Hepatocyte (in vitro differentiated cells): Measurements from ENCODE around the gene RBCK1. TPM values are rescaled to one million over a fixed set of nuclear protein-coding genes. Genes with fewer than 3 reads are reported as not detected.

Source experiments
- DNase-seq: peaks from one replicate; pipeline ENCODE4 v3.0.0-alpha.2; 2016; ENCODE audit warnings: low spot score
- H2AFZ ChIP-seq: fragments of 200-600 bp; sonication (generic); 2 replicates; pipeline ENCODE4 v1.6.0; 2016; ENCODE audit warnings: antibody characterized with exemption, mild to moderate bottlenecking
- H3K27ac ChIP-seq: fragments of 200-600 bp; sonication (generic); 2 replicates; pipeline ENCODE4 v1.5.1; 2016; ENCODE audit warnings: mild to moderate bottlenecking
- H3K27me3 ChIP-seq: fragments of 200-600 bp; sonication (generic); 2 replicates; pipeline ENCODE4 v1.6.1; 2016
- H3K36me3 ChIP-seq: fragments of 200-600 bp; sonication (generic); replicated peaks from 2 replicates; pipeline ENCODE4 v1.5.1; 2016; ENCODE audit warnings: low read depth; ENCODE audit not compliant: insufficient read depth
- H3K4me1 ChIP-seq: fragments of 200-600 bp; sonication (generic); 2 replicates; pipeline ENCODE4 v1.5.1; 2016; ENCODE audit warnings: mild to moderate bottlenecking, moderate library complexity; ENCODE audit not compliant: insufficient read depth
- H3K4me2 ChIP-seq: fragments of 200-600 bp; sonication (generic); 2 replicates; pipeline ENCODE4 v1.6.0; 2016
- H3K4me3 ChIP-seq: fragments of 200-600 bp; sonication (generic); 2 replicates; pipeline ENCODE4 v1.5.1; 2016; ENCODE audit warnings: mild to moderate bottlenecking
- H3K79me2 ChIP-seq: fragments of 200-600 bp; sonication (generic); 2 replicates; pipeline ENCODE4 v1.6.0; 2017; ENCODE audit warnings: mild to moderate bottlenecking
- H3K9me2 ChIP-seq: fragments of 200-600 bp; sonication (generic); replicated peaks from 2 replicates; pipeline ENCODE4 v1.6.0; 2017; ENCODE audit warnings: mild to moderate bottlenecking; ENCODE audit not compliant: insufficient read depth
- H3K9me3 ChIP-seq: fragments of 200-600 bp; sonication (generic); 2 replicates; pipeline ENCODE4 v1.5.1; 2016; ENCODE audit warnings: low read depth, mild to moderate bottlenecking
- H4K20me1 ChIP-seq: fragments of 200-600 bp; sonication (generic); 2 replicates; pipeline ENCODE4 v1.6.0; 2016; ENCODE audit warnings: mild to moderate bottlenecking; ENCODE audit not compliant: insufficient read depth, poor library complexity, severe bottlenecking
- EZH2 ChIP-seq: fragments of 200-600 bp; sonication (generic); IDR thresholded peaks from 2 replicates; pipeline ENCODE4 v1.6.1; 2016; ENCODE audit warnings: antibody characterized with exemption, mild to moderate bottlenecking, borderline replicate concordance
- EZH2phosphoT487 ChIP-seq: fragments of 200-600 bp; sonication (generic); IDR thresholded peaks from one replicate; pipeline ENCODE4 v1.6.1; 2018; ENCODE audit warnings: antibody characterized with exemption, mild to moderate bottlenecking, low read depth, moderate library complexity; ENCODE audit not compliant: unreplicated experiment, severe bottlenecking
- WGBS: methylation state at CpG from one replicate; pipeline ENCODE4 v1.1.6; 2016; ENCODE audit warnings: low lambda C conversion rate; ENCODE audit errors: missing lambda C conversion rate; 5-methylcytosine and 5-hydroxymethylcytosine counted together
- polyA plus RNA-seq: library from polyadenylated mRNA; unstranded; fragments of >200 nt; fragmentation: Nextera tagmentation; extraction: Ambion mirVana; gene quantifications from 2 replicates; pipeline ENCODE4 v1.2.1, GENCODE V29; 2016
- total RNA-seq: library from RNA; depleted of rRNA; stranded (reverse); fragments of >200 nt; gene quantifications from 2 replicates; pipeline ENCODE4 v1.2.3, GENCODE V29; 2014
- TF ChIP-seq, protein P1 (sequence below): fragments of 200-600 bp; sonication (generic); IDR thresholded peaks from 2 replicates; pipeline ENCODE4 v1.5.1; 2016; ENCODE audit warnings: antibody characterized with exemption, mild to moderate bottlenecking; ENCODE audit not compliant: poor library complexity

The RBCK1 gene
- total and polyA plus RNA-seq, 2 experiments from 2014 or later = 76.4 to 80.8 TPM

DNA sequence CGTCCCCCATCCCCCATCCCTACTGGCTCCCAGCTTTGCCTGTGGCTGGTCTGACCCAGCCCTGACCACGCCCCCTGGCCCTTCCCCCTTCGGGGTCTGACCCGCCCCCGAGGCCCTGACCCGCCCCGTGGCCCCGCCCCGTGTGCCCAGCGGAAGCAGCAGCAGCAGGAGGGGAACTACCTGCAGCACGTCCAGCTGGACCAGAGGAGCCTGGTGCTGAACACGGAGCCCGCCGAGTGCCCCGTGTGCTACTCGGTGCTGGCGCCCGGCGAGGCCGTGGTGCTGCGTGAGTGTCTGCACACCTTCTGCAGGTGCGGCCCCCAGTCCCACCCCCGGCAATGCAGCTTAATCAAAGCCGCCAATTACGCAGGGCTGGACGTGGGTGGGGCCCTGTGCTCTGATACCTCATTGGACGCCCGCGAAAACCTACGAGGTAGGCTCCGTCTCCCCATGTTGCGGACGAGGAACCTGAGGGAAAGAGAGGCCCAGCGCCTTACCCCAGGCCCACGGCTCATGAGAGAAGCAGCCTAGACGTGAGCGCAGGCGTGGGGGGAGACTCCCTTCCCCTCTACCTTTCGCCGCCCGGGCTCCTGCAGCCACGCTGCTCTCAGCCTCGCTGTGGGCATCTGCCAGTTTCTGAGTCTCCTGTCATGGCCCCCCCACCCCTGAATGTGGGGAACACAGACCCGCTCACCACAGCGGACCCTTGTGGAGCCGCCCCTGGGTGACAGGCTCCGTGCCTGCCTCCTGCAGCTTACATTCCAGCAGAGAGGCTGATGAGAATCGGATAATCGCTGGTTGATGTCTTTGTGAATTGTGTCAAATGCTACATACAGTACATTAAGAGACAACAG lies 12.8 kb downstream of the RBCK1 start:
- Histone ChIP-seq H3K27me3 (no peaks in the 10 kb centered on the region), H3K79me2 (no peaks in the 10 kb centered on the region), H3K27ac (no peak overlapping the region), H3K4me2 (no peak overlapping the region), H2AFZ (no peak overlapping the region), H3K36me3 (no peaks in the 10 kb centered on the region), H4K20me1 (no peaks in the 10 kb centered on the region), H3K4me3 (no peak overlapping the region), H3K4me1 (no peaks in the 10 kb centered on the region), H3K9me2 (no peaks in the 10 kb centered on the region), H3K9me3 (no peaks in the 10 kb centered on the region)
- TF ChIP-seq, protein P1, sequence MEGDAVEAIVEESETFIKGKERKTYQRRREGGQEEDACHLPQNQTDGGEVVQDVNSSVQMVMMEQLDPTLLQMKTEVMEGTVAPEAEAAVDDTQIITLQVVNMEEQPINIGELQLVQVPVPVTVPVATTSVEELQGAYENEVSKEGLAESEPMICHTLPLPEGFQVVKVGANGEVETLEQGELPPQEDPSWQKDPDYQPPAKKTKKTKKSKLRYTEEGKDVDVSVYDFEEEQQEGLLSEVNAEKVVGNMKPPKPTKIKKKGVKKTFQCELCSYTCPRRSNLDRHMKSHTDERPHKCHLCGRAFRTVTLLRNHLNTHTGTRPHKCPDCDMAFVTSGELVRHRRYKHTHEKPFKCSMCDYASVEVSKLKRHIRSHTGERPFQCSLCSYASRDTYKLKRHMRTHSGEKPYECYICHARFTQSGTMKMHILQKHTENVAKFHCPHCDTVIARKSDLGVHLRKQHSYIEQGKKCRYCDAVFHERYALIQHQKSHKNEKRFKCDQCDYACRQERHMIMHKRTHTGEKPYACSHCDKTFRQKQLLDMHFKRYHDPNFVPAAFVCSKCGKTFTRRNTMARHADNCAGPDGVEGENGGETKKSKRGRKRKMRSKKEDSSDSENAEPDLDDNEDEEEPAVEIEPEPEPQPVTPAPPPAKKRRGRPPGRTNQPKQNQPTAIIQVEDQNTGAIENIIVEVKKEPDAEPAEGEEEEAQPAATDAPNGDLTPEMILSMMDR = no peak
- TF ChIP-seq EZH2phosphoT487 = no peak
- WGBS = 94% methylated on average over 40 of the region's 49 CpGs
- DNase-seq = no peak

DNA sequence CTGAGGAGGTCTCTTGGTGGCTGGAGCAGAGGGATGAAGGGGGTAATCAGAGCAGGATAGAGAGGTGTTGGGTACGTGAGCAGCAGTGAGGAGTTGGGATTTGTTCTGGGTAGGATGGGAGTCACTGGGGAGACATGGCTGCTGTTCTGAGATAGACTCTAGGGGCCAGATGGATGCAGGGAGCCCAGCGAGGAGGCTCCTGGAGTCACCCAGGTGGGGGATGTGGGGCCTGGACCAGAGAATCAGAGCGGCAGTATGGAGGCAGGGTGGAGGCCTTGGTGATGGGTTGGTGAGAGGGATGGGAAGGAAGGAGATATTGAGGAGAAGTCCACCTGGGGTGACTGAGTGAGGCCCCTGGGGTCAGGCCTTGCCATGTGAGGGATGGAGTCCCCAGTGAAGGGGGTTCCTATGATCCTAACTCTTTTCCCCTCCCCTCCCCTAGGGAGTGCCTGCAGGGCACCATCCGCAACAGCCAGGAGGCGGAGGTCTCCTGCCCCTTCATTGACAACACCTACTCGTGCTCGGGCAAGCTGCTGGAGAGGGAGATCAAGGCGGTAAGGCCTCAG lies 13.7 kb downstream of the RBCK1 start:
- no peak overlapping the region for H3K27ac ChIP-seq
- whole genome bisulfite sequencing = 100% methylated on average over 8 of the region's 8 CpGs
- H3K9me2 ChIP-seq = no peaks in the 10 kb centered on the region
- H3K36me3 ChIP-seq = no peaks in the 10 kb centered on the region
- H3K4me3 ChIP-seq = no peak overlapping the region
- no peak overlapping the region for H3K4me2 ChIP-seq
- TF ChIP-seq EZH2phosphoT487 = no peak
- TF ChIP-seq, protein P1 = no peak
- TF ChIP-seq EZH2 = no peak
- no peaks in the 10 kb centered on the region for H3K79me2 ChIP-seq
- no peaks in the 10 kb centered on the region for H3K4me1 ChIP-seq
- H2AFZ ChIP-seq = no peak overlapping the region
- H4K20me1 ChIP-seq = no peaks in the 10 kb centered on the region
- no peaks in the 10 kb centered on the region for H3K27me3 ChIP-seq
- H3K9me3 ChIP-seq = no peaks in the 10 kb centered on the region
- no peak for DNase-seq

DNA sequence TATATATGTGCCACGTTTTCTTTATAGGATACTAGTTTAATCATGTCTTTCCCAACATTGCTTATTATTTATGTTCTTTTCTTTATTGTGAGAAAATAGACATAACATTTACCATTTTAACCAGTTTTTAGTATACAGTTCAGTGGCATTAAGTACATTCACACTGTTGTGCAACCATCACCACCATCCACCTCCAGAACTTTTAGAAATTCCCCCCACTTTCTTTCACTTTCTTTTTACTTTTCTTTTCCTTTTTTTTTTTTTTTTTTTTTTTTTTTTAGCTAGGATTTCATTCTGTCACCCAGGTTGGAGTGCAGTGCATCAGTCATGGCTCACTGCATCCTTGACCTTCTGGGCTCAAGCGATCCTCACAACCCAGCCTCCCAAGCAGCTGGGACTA lies 18.5 kb downstream of the RBCK1 start:
- Histone ChIP-seq H3K4me1 (no peaks in the 10 kb centered on the region), H3K4me2 (no peak overlapping the region), H2AFZ (no peak overlapping the region), H3K36me3 (no peaks in the 10 kb centered on the region), H3K4me3 (no peak overlapping the region), H3K79me2 (no peaks in the 10 kb centered on the region), H3K9me3 (no peaks in the 10 kb centered on the region), H4K20me1 (no peaks in the 10 kb centered on the region), H3K9me2 (no peaks in the 10 kb centered on the region), H3K27ac (no peak overlapping the region), H3K27me3 (no peaks in the 10 kb centered on the region)
- WGBS = 100% methylated on average over 2 of the region's 2 CpGs
- no peak for DNase-seq
- TF ChIP-seq EZH2 = no peak
- TF ChIP-seq EZH2phosphoT487 = no peak
- TF ChIP-seq, protein P1 = no peak
